HG03108 (cell line): ENCODE results near the gene DENND5B.
A peak's percentile ranks its signal among the peaks of the same experiment; 100 is the strongest.
"Not testable (repeated sequence)": the region's sequence is repeated elsewhere in the genome, so short reads cannot be mapped to it uniquely, and the experiment has no call there.

Experiments
- ATAC-seq: cut with Tn5 transposase; IDR thresholded peaks from one replicate; pipeline ENCODE4 v1.9.1; 2021; ENCODE audit warnings: moderate library complexity; ENCODE audit not compliant: unreplicated experiment

The DENND5B gene

GRCh38 chr12:31508436-31509150, 82.3 kb downstream of the DENND5B start:
- no peak for ATAC-seq

- ATAC-seq = no peak
Measured at GRCh38 chr12:31507966-31508365, 83.0 kb downstream of the DENND5B start.

GRCh38 chr12:31506515-31507306, 84.2 kb downstream of the DENND5B start:
- ATAC-seq = no peak

DNA sequence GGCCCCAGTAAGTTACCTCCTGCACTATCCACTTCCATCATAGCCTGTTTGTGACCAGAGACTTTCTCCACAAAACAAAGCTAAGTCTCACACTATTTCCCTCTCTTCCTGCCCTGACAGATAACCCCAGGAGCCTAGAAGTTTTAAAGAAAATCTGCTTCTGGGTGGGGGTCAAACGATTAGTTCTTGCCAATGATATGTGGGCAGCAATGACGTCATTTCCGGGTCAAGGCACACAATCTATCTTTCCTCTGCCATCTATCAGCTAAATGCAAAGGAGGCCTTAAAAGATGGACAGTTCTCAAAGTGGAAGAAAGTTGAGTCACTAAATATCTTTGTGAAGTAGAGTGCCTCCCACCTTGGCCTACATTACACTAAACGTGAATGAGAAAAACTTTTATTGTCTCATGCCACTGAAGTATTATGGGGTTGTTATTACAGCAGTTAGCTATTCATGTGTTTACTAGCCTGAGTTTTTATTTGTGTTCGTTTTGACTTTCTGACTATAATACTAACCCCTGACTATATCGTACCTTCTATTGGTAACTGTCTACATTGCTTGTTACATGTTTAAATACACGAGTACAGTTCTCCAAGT, 86.2 kb downstream of the DENND5B start:
- no peak for ATAC-seq

DNA sequence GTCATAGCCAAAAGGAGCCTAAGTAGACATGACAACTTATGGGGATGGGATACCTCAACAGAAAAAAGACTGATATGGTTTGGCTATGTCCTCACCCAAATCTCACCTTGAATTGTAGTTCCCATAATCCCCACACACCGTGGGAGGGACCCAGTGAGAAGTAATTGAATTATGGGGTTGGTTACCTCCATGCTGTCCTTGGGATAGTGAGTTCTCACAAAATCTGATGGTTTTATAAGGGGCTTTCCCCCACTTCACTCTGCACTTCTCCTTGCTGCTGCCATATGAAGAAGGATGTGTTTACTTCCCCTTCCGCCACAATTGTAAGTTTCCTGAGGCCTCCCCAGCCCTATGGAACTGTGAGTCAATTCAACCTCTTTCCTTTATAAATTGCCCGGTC, 89.9 kb downstream of the DENND5B start:
- ATAC-seq = not testable (repeated sequence)

DNA sequence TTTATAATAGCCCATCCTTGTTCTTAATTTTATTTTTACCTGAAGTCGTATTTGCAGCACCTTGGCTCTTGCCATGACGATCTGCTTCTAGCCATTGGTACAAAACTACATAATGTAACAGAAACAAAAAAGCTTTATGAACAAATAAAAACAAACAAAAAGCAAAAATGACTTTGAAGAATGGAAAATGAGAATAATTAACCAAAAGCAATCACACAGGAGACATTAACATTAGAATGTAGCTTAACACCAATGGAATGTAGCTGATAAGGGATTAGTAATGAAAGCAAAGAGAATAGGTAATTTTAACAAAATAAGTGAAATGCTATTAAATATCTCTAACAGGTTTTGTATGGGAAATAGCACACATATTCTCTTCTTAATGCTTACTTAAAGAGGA, 91.4 kb downstream of the DENND5B start:
- no peak for ATAC-seq

DNA sequence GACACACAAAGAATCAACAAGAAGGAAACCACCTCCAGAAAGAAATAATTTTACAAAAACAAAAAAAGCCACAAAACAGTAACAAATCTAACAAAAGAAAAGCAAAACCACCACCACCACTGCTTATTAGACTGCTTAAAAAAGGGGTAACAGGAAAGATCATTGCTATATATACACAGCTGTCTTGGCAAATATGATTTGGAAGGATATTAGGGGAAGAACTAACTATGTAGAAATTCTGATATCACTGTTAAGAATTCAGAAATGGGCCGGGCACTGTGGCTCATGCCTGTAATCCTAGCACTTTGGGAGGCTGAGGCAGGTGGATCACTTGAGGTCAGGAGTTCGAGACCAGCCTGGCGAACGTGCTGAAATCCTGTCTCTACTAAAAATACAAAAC, 92.5 kb downstream of the DENND5B start:
- ATAC-seq = no peak

DNA sequence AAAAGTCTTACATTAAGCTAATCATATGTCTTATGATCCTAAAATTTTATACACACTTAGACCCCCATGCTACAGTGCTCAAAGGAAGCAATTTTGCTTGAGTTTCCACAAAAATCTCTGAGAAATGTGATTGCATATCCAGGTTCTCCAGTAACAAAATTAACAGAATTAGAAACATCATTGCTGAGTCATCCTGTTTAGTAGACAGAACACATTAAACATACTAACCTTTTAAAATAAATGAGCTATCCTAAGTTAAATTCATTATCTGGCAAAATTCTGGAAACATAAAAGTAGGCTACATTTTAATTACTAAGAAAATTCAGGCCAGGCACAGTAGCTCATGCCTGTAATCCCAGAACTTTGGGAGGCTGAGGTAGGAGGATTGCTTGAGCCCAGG, 94.7 kb downstream of the DENND5B start:
- no peak for ATAC-seq

- no peak for ATAC-seq
Measured at GRCh38 chr12:31494455-31494854, 96.5 kb downstream of the DENND5B start.

GRCh38 chr12:31492599-31493196, 98.2 kb downstream of the DENND5B start:
- no peak for ATAC-seq

- no peak for ATAC-seq
Measured at GRCh38 chr12:31491841-31492598, 98.9 kb downstream of the DENND5B start.

DNA sequence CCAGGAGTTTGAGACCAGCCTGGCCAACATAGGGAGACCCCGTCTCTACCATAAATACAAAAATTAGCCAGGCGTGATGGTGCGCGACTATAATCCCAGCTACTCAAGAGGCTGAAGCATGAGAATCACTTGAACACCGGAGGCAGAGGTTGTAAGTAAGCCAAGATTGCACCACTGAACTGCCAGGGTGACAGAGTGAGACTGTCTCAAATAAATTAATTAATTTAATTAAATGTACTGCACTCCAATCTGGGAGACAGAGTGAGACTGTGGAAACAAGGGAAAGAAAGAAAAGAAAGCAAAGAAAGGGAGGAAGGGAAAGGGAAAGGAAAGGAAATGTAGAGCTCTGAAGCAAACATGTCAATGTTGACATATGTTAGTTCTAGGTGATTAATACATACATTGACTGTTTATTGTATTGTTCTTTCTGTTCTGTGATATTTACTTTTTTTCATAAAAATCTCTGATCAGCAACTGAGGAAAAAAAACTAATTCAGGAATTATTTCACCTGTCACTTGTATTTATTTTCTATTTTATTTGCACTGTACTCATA, 99.6 kb downstream of the DENND5B start:
- no peak for ATAC-seq

DNA sequence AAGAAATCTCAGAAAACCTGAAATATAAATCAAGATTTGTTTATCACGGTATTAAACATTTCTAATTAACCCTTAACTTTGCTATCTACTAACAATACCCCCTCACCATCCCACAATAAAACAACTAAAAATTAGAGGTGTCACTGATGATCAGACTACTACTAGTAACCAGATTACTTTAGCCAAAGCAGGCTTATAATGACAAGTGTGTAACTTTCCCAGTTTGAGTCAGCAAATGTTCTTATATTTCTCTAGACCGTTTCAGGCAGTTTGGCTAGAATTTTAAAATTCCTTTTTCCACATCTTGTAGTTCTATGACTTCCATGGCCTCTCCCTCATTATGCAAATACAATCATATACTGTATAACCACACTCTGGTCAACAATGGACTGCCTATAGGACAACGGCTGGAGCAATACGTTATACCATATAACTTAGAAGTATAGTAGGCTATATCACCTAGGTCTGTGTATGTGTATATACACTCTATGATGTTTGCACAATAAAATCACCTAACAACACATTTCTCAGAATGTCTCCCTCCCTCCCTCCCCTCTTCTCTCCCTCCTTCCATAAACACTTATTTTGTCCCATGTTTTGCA, 102.1 kb downstream of the DENND5B start:
- ATAC-seq = no peak

DNA sequence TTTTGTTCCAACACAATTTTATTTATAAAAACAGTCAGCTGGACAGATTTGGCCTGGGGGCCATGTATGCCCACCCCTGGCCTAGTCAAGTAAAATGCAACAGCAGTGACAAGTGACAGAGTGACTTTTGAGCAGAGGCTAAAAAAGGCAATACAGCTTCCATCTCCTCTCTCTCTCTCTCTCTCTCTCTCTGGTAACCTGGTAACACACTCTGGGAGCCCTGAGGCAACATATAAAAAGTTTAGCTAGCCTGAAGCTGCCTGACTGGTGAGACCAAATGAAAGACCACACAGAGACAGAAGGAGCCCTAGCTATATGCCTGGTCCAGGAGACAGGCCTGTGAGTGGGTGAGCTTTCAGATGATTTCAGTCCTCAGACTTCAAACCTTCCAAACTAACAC, 105.4 kb downstream of the DENND5B start:
- ATAC-seq = no peak

DNA sequence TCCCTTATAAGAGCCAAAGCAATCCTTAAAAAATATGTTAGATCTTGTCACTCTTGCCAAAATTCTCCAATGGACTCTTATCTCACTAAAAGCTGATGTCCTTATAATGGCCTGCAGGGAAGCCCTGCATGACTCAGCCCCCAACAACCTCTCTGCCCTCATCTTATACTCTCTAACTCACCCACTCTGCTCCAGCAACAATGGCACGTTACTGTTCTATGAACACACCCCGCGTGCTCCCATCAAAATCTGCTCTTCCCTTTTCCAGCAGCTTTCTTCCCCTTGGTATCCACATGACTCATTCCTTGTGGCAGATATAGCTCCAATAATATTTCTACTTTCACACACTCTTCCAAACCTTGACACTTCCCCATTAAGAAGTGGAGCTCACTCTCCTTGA, 108.1 kb downstream of the DENND5B start:
- no peak for ATAC-seq

DNA sequence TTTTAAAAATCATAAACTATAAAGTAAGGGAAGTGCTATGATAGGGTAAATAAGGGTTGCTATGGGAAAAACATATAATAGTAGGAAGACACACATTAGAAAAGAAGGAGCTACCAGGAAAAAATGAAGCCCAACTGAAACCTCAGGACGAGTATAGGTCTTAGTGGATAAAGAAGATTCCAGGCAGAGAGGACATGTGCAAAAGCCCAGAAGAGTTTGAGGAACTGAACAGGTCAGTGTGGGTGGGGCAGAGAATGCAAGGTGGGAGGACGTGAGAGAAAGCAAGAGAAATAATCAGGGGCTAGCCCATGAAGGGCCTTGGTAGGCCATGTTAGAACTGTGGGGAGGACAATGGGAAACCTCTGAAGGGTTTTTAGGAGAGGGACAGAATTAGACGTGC, 109.5 kb downstream of the DENND5B start:
- ATAC-seq = no peak

DNA sequence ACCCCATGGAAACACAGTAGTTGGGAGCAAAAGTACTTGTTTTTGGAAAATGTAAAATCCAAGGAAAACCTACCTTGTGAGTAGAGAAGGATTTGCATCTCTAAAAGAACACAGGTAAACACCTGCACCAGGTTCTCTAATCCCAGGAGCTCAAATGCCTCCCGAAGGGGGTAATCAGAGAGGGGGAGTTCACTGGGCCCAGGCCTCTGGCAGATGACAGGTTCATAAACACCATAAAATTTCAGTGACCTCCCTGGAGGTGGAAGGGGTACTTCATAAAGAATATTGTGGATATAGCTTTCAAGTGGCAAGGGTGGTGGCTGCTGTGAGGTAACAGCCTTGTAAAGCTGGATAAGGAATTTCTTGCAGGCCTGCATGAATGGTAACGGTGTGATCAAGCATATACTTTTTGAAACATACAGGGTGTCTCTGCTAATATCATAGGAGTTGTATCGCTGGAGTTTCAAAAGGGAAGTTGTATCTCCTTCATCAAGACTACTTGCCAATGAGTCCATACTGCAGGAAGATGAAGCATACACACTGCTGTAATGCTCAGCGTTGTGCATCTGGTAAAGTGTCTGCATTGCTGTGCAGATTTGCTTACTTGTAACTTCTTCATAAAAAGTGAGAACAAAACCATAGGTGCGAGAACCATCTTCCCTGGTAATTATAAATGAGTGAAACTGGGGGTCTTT, 111.3 kb downstream of the DENND5B start:
- ATAC-seq = no peak

DNA sequence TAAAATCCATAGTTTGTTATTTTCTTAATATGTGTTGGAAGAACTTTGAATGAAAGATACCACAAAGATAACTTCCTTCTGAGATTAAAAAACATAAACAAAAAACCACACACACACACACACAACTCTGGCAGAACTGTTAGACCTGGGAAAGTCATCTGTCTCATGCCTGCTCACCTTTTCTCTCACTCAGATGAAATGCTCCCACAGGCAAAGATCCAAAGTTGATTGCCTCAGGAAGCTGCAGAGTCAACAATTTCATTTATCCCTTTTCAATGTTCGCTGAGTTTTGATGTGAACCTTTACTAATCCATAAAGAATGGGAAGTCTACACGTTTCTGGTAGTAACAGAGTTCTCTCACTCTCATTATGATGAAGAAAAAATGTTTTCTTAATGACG, 112.0 kb downstream of the DENND5B start:
- no peak for ATAC-seq

- ATAC-seq = no peak
Measured at GRCh38 chr12:31478425-31478824, 112.5 kb downstream of the DENND5B start.

DNA sequence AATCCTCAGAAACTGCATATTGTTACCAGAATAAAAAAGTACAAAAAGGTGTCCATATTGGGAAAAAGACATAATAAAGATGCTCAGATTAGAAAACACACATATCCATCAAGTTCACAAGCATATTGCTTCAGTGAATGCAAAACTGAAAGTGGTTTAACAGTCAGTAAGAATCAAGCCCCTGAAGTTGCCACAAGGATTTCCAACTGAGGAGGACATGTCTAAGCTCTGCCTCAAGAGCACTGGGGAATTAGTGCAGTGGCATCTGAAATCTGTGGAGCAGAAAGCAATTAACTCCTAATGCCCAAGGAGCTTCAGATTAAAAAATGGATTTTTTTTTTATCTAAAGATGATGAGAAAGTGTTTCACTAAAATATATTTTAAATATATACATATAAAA, 113.2 kb downstream of the DENND5B start:
- ATAC-seq = peak; percentile 57
